Measurements from ENCODE around the gene PIWIL1.

Gene PIWIL1

GRCh38 chr12:130336723-130337487, 782 bp upstream of the PIWIL1 start:
- DNase-seq (ENCODE audit: low spot score): no peak

DNA sequence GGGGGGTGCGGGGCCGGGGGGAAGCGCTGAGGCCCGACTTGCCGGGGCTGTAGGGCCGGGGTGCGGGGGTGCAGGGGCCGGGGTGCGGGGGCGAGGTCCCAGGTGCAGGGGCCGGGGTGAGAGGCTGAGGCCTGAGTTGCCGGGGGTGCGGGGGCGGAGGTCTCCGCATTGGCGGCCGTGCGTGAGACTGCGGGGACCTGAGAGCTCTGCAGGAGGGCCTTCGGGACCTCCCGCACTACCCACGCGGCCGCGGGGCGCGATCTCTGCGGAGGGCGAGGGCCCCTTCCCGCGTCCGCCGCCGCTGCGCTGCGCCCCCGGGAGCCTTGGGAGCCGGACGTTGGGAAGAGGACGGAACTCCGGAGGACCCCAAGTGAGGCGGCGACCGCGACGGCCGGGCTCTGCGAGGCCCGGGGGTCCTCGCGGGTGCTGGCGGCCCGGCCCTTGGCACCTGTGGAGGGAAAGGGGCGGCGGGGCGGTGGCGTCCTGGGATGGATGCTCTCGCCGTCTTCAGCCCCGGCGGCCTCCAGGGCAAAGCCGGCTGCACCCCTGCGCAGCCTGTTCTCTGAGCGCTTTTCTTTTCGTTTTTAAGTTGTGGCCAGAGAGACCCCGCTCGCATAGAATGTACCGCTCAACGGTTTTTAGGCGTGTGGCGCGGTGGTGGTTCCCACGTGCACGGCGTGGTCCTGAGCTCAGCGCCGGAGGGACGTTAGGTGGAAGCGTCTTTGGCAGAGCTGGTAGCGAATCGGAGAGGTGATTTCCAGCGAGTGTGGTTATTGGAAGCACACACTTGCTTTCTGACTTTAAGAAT, 1.3 kb downstream of the PIWIL1 start:
- no peak for DNase-seq (ENCODE audit: low spot score)

- DNase-seq (ENCODE audit: low spot score): no peak
Observed at GRCh38 chr12:130339951-130340350, 2.3 kb downstream of the PIWIL1 start.

DNA sequence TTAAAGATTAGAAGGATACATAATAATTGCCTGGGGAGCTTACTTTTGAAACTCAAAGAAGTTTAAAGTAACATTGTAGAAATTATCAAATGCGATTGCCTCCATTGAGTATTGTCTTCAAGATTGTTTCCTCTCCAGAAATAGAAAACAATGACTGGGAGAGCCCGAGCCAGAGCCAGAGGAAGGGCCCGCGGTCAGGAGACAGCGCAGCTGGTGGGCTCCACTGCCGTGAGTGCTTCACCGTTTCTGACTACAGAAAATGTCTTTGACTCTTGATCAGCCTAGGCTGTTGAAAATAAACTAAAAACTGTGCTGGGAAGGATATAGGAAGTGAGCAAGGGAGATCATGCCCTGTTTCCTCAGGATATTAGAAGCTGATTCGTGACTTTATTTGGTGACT, 4.8 kb downstream of the PIWIL1 start:
- DNase-seq (ENCODE audit: low spot score): no peak

DNA sequence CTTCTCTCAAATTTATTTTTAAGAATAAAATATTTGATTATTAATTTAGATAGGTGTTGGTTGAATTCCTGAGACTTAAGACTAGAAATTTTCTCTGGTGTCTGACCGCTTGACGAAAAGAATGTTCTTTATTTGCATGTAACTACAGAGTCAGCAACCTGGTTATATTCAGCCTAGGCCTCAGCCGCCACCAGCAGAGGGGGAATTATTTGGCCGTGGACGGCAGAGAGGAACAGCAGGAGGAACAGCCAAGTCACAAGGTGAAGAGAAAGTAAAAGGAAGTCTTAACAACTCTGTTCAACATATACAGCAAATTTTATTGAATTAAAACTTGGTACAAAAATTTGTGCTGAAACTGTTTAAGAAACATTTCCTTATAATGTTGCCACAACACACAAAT, 5.2 kb downstream of the PIWIL1 start:
- DNase-seq (ENCODE audit: low spot score): no peak

DNA sequence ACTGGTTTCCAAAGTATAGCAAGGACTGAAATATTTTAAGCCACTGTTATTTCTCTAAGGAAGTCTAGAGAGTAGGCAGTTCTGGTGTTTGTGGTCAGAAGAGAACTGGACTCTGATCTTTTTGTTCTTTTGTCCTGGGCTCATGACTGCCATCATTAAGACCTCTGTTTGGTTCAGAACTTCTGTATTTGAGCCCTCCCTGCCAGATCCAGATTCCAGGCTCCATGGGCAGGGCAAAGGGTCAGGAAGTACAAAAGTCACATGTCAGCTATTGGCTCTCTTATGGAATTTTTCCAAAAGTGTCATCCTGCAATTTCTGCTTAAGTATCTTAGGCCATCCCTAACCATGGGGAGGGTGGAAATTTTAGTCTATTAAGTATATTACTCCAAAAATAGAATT, 6.8 kb downstream of the PIWIL1 start:
- DNase-seq (ENCODE audit: low spot score): no peak

- DNase-seq (ENCODE audit: low spot score): no peak
Observed at GRCh38 chr12:130345292-130345691, 7.6 kb downstream of the PIWIL1 start.

DNA sequence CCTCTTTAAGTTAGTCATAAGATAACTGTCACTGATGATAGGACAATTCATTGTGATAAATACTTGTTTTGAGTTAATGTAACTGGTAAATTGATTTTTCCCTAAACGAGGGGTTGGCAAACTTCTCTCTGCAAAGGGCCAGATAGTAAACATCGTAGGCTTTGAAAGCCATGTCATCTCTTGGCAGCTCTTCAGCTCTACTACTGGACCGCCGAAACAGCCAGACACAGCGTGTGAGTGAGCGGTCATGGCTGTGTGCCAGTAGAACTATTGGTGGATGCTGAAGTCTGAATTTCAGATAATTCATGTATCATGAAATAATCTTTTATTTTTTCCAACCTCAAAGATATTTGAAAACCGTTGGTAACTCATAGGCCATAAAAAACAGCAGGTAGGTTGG, 9.9 kb downstream of the PIWIL1 start:
- DNase-seq (ENCODE audit: low spot score): no peak

GRCh38 chr12:130350715-130351114, 13.0 kb downstream of the PIWIL1 start:
- no peak for DNase-seq (ENCODE audit: low spot score)

DNA sequence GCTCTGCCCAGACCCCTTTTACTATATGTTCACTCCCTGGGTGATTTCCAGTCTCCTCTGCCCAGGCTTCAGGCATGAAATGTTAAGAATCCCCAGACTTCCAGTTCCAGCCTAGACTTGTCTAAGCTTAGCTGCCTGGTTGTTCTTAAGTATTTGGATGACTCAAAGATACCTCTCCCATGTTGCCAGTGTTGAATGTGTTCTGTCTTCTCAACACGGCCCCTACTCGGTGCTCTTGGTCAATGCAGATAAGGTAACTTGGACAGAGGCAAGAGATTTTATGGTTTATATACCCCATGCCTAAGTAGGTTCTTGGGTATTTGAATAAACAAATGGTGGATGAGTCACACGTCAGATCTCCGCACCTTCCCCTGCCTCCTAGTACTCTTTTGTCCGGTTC, 13.6 kb downstream of the PIWIL1 start:
- no peak for DNase-seq (ENCODE audit: low spot score)

DNA sequence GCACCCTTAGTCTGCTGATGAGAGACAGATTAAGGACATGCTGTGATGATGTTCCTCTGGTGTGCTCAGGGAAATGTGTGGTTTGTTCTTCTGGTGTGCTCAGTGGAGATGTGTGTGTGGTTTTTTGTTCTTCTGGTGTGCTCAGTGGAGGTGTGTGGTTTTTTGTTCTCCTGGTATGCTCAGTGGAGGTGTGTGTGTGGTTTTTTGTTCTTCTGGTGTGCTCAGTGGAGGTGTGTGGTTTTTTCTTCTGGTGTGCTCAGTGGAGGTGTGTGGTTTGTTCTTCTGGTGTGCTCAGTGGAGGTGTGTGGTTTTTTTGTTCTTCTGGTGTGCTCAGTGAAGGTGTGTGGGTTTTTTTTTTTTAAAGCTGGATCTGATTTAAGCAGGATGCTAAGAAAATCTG, 15.4 kb downstream of the PIWIL1 start:
- DNase-seq (ENCODE audit: low spot score): no peak

GRCh38 chr12:130354407-130354806, 16.7 kb downstream of the PIWIL1 start:
- DNase-seq (ENCODE audit: low spot score): no peak

- no peak for DNase-seq (ENCODE audit: low spot score)
Observed at GRCh38 chr12:130356222-130356621, 18.5 kb downstream of the PIWIL1 start.

DNA sequence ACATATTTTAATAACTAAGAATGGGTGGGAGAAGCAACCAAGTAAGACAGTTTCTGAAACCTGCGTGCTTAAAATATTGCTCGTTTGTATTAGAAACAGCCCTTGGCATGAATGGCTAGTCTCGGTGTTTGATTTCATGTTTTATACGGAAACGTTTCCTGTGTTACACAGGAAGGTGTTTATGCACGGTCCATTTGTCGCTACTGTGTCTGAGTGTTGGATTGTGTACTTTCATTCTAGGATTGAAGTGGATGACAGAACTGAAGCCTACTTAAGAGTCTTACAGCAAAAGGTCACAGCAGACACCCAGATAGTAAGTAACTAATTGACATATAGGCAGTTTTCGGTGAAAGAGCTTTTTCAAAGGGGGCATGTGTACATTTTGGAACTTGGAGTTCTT, 19.6 kb downstream of the PIWIL1 start:
- DNase-seq (ENCODE audit: low spot score): no peak

GRCh38 chr12:130357729-130358330, 20.1 kb downstream of the PIWIL1 start:
- DNase-seq (ENCODE audit: low spot score): no peak

GRCh38 chr12:130362060-130362459, 24.4 kb downstream of the PIWIL1 start:
- no peak for DNase-seq (ENCODE audit: low spot score)

DNA sequence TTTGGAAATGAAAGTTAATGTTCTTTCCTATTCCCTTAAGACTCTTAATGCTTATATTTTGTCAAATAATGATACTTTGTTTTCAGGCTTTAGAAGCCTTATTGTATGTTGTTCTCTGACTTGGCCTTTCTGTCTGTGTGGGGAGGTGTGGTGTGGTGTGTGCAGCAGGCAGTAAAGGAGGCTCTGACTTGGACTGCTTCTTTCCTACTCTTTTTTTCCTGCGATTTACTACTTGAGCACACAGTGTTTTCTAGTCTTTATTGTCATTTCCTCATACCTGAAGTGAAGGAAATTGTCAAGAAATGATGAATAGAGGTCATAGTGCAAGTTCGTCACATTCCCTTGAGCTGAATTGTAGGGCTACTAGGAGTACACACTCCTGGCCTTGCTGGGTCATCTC, 26.9 kb downstream of the PIWIL1 start:
- DNase-seq (ENCODE audit: low spot score): no peak

DNA sequence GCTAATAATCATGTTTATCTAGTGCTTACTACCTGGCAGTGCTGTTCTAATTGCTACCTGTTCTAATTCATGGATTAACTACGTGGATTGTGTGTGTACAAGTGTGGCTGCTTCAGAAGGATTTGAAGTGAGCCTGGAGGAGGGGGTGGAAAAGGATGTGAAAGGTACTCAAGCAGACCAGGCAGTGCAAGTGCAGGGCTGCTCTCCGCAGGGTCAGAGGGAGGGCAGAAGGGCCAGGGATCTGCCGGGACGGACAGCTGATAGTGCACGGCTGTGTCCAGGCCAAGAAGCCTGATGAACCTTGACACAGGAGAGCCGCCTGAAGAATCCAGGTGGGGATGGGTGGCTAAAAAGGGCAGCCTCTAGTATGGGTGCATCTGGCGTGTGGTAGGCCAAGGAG, 28.5 kb downstream of the PIWIL1 start:
- no peak for DNase-seq (ENCODE audit: low spot score)

DNA sequence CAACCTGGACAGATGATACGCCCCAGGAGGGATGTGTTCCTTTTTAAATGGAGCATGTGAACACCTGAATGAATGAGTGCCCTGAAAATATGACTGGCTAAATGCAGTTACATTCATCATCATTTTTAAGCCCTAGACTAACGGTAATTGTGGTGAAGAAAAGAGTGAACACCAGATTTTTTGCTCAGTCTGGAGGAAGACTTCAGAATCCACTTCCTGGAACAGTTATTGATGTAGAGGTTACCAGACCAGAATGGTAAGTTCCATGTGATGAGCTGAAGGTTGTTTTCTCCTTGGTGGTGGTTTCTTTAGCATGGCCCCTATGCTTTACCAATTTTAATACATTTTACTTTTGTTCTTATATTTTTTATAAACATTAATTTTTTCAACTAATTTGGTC, 29.3 kb downstream of the PIWIL1 start:
- no peak for DNase-seq (ENCODE audit: low spot score)

DNA sequence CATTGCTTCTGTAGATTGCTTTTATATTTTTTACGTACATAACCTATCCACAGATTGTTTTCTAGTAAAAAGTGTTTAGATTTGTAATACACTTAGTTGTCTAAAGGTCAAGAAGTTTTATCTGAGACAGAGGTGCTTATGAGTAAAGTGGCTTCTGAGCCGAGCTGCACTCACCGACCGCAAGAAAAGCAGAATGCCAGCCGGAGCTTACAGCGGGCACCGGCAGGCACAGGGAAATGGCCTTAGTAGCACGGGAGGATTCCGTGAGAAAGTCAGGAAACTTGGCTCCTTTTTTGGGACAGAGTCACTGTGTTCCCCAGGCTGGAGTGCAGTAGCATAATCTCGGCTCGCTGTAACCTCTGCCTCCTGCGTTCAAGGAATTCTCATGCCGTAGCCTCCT, 29.8 kb downstream of the PIWIL1 start:
- no peak for DNase-seq (ENCODE audit: low spot score)

- DNase-seq (ENCODE audit: low spot score): no peak
Observed at GRCh38 chr12:130369816-130370215, 32.1 kb downstream of the PIWIL1 start.

- DNase-seq (ENCODE audit: low spot score): no peak
Observed at GRCh38 chr12:130371296-130371695, 33.6 kb downstream of the PIWIL1 start.

GRCh38 chr12:130372936-130373335, 35.2 kb downstream of the PIWIL1 start:
- no peak for DNase-seq (ENCODE audit: low spot score)
